OCI-LY7 (cell line): ENCODE data around the gene CTNND2. TPM values are rescaled to one million over a fixed set of nuclear protein-coding genes. Genes with fewer than 3 reads are reported as not detected.
"Not testable (repeated sequence)": the region's sequence is repeated elsewhere in the genome, so short reads cannot be mapped to it uniquely, and the experiment has no call there.

Experiments
- BruUV-seq: library from RNA; stranded (reverse); fragments of 400-500 nt; replicated peaks from 2 replicates; lab custom pipeline; 2021; lab: Mats Ljungman, UMichigan
- CTCF ChIA-PET: fragments of 300-600 bp; sonication (Branson Sonifier 250); formaldehyde crosslinking; loops from one replicate; lab custom pipeline; 2022; ENCODE audit warnings: antibody characterized with exemption; ENCODE audit not compliant: unreplicated experiment; lab: Charles Lee
- POLR2A ChIA-PET: fragments of 300-600 bp; sonication (Branson Sonifier 250); formaldehyde crosslinking; loops from one replicate; lab custom pipeline; 2022; ENCODE audit warnings: antibody characterized with exemption; lab: Charles Lee
- DNase-seq: peaks from one replicate; pipeline ENCODE4 v3.0.0-alpha.2; 2015; ENCODE audit warnings: low spot score
- H2AFZ ChIP-seq: fragments of 200-600 bp; sonication (generic), shearing (Covaris generic); 2 replicates; pipeline ENCODE4 v1.6.1; 2014; ENCODE audit warnings: mild to moderate bottlenecking, antibody characterized with exemption, low read length, moderate library complexity
- H3K27ac ChIP-seq: fragments of 200-600 bp; sonication (generic); 2 replicates; pipeline ENCODE4 v1.5.1; 2014; ENCODE audit warnings: mixed run types, low read depth, mild to moderate bottlenecking, moderate library complexity, low read length, inconsistent platforms; ENCODE audit not compliant: poor library complexity, severe bottlenecking
- H3K36me3 ChIP-seq: fragments of 200-600 bp; sonication (generic); 2 replicates; pipeline ENCODE4 v1.6.1; 2014; ENCODE audit warnings: mild to moderate bottlenecking, antibody characterized with exemption, low read length, moderate library complexity, mixed read lengths; ENCODE audit not compliant: insufficient read depth
- H3K4me1 ChIP-seq: fragments of 200-600 bp; sonication (generic); 2 replicates; pipeline ENCODE4 v1.5.1; 2014; ENCODE audit warnings: mild to moderate bottlenecking, low read length; ENCODE audit not compliant: insufficient read depth, poor library complexity, severe bottlenecking
- H3K4me2 ChIP-seq: fragments of 200-600 bp; sonication (generic); 2 replicates; pipeline ENCODE4 v1.6.1; 2014; ENCODE audit warnings: mild to moderate bottlenecking, low read length
- H3K4me3 ChIP-seq: fragments of 200-600 bp; sonication (generic); 2 replicates; pipeline ENCODE4 v1.5.1; 2014; ENCODE audit warnings: mild to moderate bottlenecking, low read depth, low read length; ENCODE audit not compliant: poor library complexity, severe bottlenecking
- H3K79me2 ChIP-seq: fragments of 200-600 bp; sonication (generic); 2 replicates; pipeline ENCODE4 v1.6.1; 2016; ENCODE audit warnings: low read depth, mild to moderate bottlenecking, low read length, moderate library complexity, mixed read lengths; ENCODE audit not compliant: insufficient read depth
- H3K9me2 ChIP-seq: fragments of 200-600 bp; sonication (generic); 2 replicates; pipeline ENCODE4 v1.6.1; 2016; ENCODE audit warnings: mild to moderate bottlenecking, low read length, mixed read lengths; ENCODE audit not compliant: insufficient read depth
- H3K9me3 ChIP-seq: fragments of 200-600 bp; sonication (generic); 2 replicates; pipeline ENCODE4 v1.6.1; 2014; ENCODE audit warnings: mild to moderate bottlenecking, mixed run types, low read length, mixed read lengths
- H4K20me1 ChIP-seq: fragments of 200-600 bp; sonication (generic); 2 replicates; pipeline ENCODE4 v1.6.1; 2014; ENCODE audit warnings: mild to moderate bottlenecking, antibody characterized with exemption, low read length, moderate library complexity, mixed read lengths; ENCODE audit not compliant: insufficient read depth
- CTCF ChIP-seq: fragments of 200-600 bp; sonication (generic); conservative IDR thresholded peaks from 2 replicates; pipeline ENCODE4 v1.5.1; 2014; ENCODE audit warnings: mild to moderate bottlenecking, antibody characterized with exemption, low read length, moderate library complexity, mixed read lengths
- EZH2phosphoT487 ChIP-seq: fragments of 200-600 bp; sonication (generic); IDR thresholded peaks from 2 replicates; pipeline ENCODE4 v1.6.1; 2018; ENCODE audit warnings: low read depth, borderline replicate concordance, mild to moderate bottlenecking, mixed run types, antibody characterized with exemption, low read length, moderate library complexity, mixed read lengths
- intact Hi-C: fragments of 100-400 bp; cut with micrococcal nuclease; formaldehyde crosslinking; loops from one replicate; pipeline ENCODE4 v1.10.0; 2022; ENCODE audit not compliant: unreplicated experiment
- total RNA-seq, 2 experiments: library from RNA; depleted of rRNA in 1 of 2; stranded (reverse); fragments of >200 nt in 1 of 2; shearing (Covaris generic) in 1 of 2; gene quantifications; 2 replicates each; pipeline ENCODE4 v1.2.3, GENCODE V29; 2014 to 2022

The CTNND2 gene
- total RNA-seq, 2 experiments from 2014 or later = not detected

- H3K9me2 ChIP-seq = no peaks in the 10 kb centered on the region
- no peaks in the 10 kb centered on the region for H3K9me3 ChIP-seq
- no TSS peak for BruUV-seq
- CTCF ChIA-PET = no interaction called here
- H3K4me2 ChIP-seq = no peak overlapping the region
- no peak for DNase-seq
- POLR2A ChIA-PET = no interaction called here
- no peak overlapping the region for H3K4me3 ChIP-seq
- intact Hi-C loops = no loop called here
- no peaks in the 10 kb centered on the region for H4K20me1 ChIP-seq
- no peaks in the 10 kb centered on the region for H3K79me2 ChIP-seq
- no peaks in the 10 kb centered on the region for H3K4me1 ChIP-seq
- no peak overlapping the region for H2AFZ ChIP-seq
- TF ChIP-seq CTCF = no peak
- no peak for TF ChIP-seq EZH2phosphoT487
- H3K27ac ChIP-seq = no peak overlapping the region
- H3K36me3 ChIP-seq = no peaks in the 10 kb centered on the region
Measured at GRCh38 chr5:11323761-11324160, 580.5 kb downstream of the CTNND2 start.

GRCh38 chr5:11322133-11322532 lies 582.1 kb downstream of the CTNND2 start:
- Histone ChIP-seq H3K79me2 (no peaks in the 10 kb centered on the region), H4K20me1 (no peaks in the 10 kb centered on the region), H3K4me3 (no peak overlapping the region), H3K4me1 (no peaks in the 10 kb centered on the region), H3K9me2 (no peaks in the 10 kb centered on the region), H3K36me3 (no peaks in the 10 kb centered on the region), H3K27ac (no peak overlapping the region), H3K4me2 (no peak overlapping the region), H3K9me3 (no peaks in the 10 kb centered on the region), H2AFZ (no peak overlapping the region)
- TF ChIP-seq CTCF (no peak), EZH2phosphoT487 (no peak)
- ChIA-PET POLR2A (no interaction called here), CTCF (no interaction called here)
- no TSS peak for BruUV-seq
- intact Hi-C loops = no loop called here
- DNase-seq = no peak

GRCh38 chr5:11319836-11320580 lies 584.2 kb downstream of the CTNND2 start:
- TF ChIP-seq EZH2phosphoT487 (no peak), CTCF (no peak)
- intact Hi-C loops = no loop called here
- Histone ChIP-seq H3K4me3 (no peak overlapping the region), H4K20me1 (no peaks in the 10 kb centered on the region), H3K79me2 (no peaks in the 10 kb centered on the region), H2AFZ (no peak overlapping the region), H3K36me3 (no peaks in the 10 kb centered on the region), H3K9me2 (no peaks in the 10 kb centered on the region), H3K27ac (no peak overlapping the region), H3K4me2 (no peak overlapping the region), H3K9me3 (no peaks in the 10 kb centered on the region), H3K4me1 (no peaks in the 10 kb centered on the region)
- ChIA-PET CTCF (no interaction called here), POLR2A (no interaction called here)
- no TSS peak for BruUV-seq
- DNase-seq = no peak

- CTCF ChIA-PET, intact Hi-C loops: not testable (repeated sequence)
Measured at GRCh38 chr5:11313694-11314093, 590.6 kb downstream of the CTNND2 start.

More at GRCh38 chr5:11313694-11314093, 590.6 kb downstream of the CTNND2 start:
- H3K9me2 ChIP-seq, H3K79me2 ChIP-seq, H3K9me3 ChIP-seq, DNase-seq, H3K4me2 ChIP-seq, H3K27ac ChIP-seq, H2AFZ ChIP-seq, BruUV-seq, H3K4me3 ChIP-seq, H3K36me3 ChIP-seq, H3K4me1 ChIP-seq, H4K20me1 ChIP-seq: not testable (repeated sequence)
- POLR2A ChIA-PET = interaction anchor here (0.6 kb wide), 1 partner anchor 1904 kb away, joined by 3 read pairs; no protein-coding TSS in a partner anchor
